ENCODE measurements around the gene LYRM7. TPM values are rescaled to one million over a fixed set of nuclear protein-coding genes. Genes with fewer than 3 reads are reported as not detected.

The LYRM7 gene
- total and polyA plus RNA-seq, 4 experiments from 2014 or later = 7.0 to 18.4 (median 14.1) TPM

DNA sequence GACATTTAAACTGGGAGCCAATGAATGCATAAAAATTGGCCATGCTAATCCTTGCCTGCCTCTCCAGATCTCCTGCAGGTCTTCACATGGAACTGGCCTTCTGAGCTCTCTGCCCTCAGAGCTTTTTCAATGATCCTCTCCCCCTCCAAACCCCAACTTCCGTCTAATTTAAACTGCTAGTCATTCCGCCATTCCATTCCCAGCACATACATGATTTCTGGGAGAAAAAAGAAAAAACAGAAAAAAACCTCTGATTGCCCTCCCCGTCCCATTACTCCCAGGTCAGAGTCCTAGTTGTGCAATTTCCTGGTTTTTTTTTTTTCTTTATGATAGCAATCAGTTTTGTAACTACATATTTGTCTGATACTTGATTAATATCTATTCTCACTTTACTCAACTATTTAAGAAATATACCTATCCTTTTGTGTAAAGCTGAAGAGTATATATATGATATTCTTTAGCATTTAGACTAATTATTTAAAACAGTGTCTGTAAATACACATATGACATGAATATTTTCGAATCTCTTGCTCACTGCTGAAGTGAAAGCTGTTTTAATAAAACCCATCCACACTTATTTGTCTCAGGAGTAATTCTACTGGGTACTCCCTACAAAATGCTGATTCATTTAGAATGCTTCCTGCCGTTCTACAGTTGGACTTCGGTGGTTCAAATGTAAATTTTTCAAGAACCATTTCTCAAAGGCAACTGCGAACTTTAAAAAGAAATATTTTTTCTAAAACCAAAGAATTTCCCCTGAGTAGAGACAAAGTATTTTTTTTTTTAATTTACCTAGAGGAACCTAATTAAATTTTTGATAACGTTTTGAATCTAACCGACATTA, 7.2 kb upstream of the LYRM7 start:
- H3K4me3 Mint-ChIP-seq = peak overlapping the region; percentile 89 to 98 (median 94)
- peak in 3 of 5 donors; percentile 8 to 14 (median 8) for DNase-seq
- Histone ChIP-seq H3K9me3 (ENCODE audit: control insufficient read depth in 1 of 2, low read length in 2 of 2) (no peaks in the 10 kb centered on the region), H3K4me3 (ENCODE audit: low read length in 2 of 2) (peak overlapping the region; percentile 31 to 89), H3K36me3 (ENCODE audit: insufficient read depth, low read length) (peaks cover 33% of the 10 kb centered on the region), H3K27ac (ENCODE audit: low read depth, low read length) (peak overlapping the region; percentile 96), H3K4me1 (ENCODE audit: insufficient read depth, low read length) (peaks cover 53% of the 10 kb centered on the region), H3K27me3 (ENCODE audit: insufficient read depth, low read length) (no peaks in the 10 kb centered on the region)
- H3K27me3 Mint-ChIP-seq = no peaks in the 10 kb centered on the region
- H3K4me1 Mint-ChIP-seq = peaks cover 34 to 81% (median 55%) of the 10 kb centered on the region in 4 donors
- POLR2A ChIA-PET (ENCODE audit: partially characterized antibody) = interaction anchor here (0.6 to 4.2 kb wide), 26 partner anchors 8 to 643 kb away, joined by 3 to 83 read pairs (median 4); partner anchors contain the start of gene CDC42SE2
- H3K9me3 Mint-ChIP-seq = no peaks in the 10 kb centered on the region
- peaks cover 36 to 54% of the 10 kb centered on the region in 2 donors for H3K36me3 Mint-ChIP-seq
- intact Hi-C loops (cut with micrococcal nuclease) = loop anchor here (1.0 to 10.0 kb wide), 7 partner anchors 46 to 471 kb away; partner anchors contain the start of genes CDC42SE2 and RAPGEF6
- CTCF ChIA-PET (ENCODE audit: partially characterized antibody) = interaction anchor here (0.7 to 3.4 kb wide), 15 partner anchors 89 to 260 kb away, joined by 3 to 22 read pairs (median 4); partner anchors contain the start of gene CDC42SE2
- H3K27ac Mint-ChIP-seq = peak overlapping the region; percentile 89 to 98 (median 95)

DNA sequence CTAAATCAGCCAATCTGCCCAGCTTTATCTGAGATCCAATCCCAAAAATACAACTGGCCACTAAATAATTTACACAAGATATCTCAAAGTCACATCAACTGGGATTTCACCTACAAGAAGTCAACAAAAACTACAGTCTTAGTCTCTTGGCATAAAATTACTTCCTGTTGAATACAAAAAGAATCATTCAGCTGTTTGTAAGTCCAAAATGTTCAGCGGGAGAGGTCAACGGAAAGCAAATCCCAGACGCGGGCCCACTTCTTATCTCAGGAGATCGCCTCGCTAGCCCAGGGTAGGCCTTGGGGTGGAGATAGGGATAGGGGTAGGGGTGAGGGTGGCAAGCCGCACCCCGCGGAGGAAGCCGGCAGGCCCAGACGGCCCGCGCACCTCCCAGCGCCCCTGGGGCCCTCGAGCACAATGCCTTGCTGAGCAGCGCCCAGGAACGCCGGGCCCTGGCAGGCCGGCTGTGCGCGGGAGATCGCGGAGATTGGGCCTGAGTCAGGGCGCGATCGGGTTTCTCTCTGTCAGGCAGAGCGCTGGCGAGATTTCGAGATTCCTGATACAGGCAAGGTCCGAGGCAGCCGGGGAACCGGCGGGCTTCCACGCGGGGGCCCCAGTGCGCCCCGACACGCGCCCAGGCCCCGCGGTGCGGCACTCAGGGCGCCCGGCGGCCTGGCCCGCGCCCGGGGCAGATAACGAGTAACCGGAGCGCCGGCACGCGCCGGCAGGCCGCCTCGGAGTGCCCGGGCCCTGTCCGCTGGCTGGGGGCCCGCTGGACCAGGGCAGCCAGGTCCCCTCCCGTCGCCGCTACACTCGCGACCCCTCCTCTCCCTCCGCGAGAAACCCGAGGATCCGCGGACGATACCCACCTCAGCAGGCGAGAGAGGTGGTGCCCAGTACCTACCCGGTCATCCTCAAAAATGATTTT, 6.3 kb upstream of the LYRM7 start:
- Mint-ChIP-seq H3K36me3 (peaks cover 27 to 45% of the 10 kb centered on the region in 2 donors), H3K4me1 (peaks cover 35 to 78% (median 51%) of the 10 kb centered on the region in 4 donors), H3K4me3 (peak overlapping the region; percentile 94 to 98 (median 98)), H3K9me3 (no peaks in the 10 kb centered on the region), H3K27ac (peak overlapping the region; percentile 89 to 99 (median 98)), H3K27me3 (no peaks in the 10 kb centered on the region)
- DNase-seq = peak; percentile 70 to 78 (median 75)
- H3K27ac ChIP-seq (ENCODE audit: low read depth, low read length) = peak overlapping the region; percentile 96
- H3K4me3 ChIP-seq (ENCODE audit: low read length in 2 of 2) = peak overlapping the region; percentile 31 to 89
- H3K4me1 ChIP-seq (ENCODE audit: insufficient read depth, low read length) = peaks cover 51% of the 10 kb centered on the region
- ChIA-PET CTCF (ENCODE audit: partially characterized antibody) (interaction anchor here (0.7 to 3.4 kb wide), 26 partner anchors 72 to 259 kb away, joined by 3 to 22 read pairs (median 4); partner anchors contain the start of gene CDC42SE2), POLR2A (ENCODE audit: partially characterized antibody) (interaction anchor here (0.6 to 4.2 kb wide), 36 partner anchors 9 to 642 kb away, joined by 3 to 83 read pairs (median 6); partner anchors contain the start of gene CDC42SE2)
- peaks cover 24% of the 10 kb centered on the region for H3K36me3 ChIP-seq (ENCODE audit: insufficient read depth, low read length)
- no peaks in the 10 kb centered on the region for H3K27me3 ChIP-seq (ENCODE audit: insufficient read depth, low read length)
- H3K9me3 ChIP-seq (ENCODE audit: control insufficient read depth in 1 of 2, low read length in 2 of 2) = no peaks in the 10 kb centered on the region
- intact Hi-C loops (cut with micrococcal nuclease) = loop anchor here (1.0 to 10.0 kb wide), 8 partner anchors 45 to 470 kb away; partner anchors contain the start of genes CDC42SE2 and RAPGEF6

DNA sequence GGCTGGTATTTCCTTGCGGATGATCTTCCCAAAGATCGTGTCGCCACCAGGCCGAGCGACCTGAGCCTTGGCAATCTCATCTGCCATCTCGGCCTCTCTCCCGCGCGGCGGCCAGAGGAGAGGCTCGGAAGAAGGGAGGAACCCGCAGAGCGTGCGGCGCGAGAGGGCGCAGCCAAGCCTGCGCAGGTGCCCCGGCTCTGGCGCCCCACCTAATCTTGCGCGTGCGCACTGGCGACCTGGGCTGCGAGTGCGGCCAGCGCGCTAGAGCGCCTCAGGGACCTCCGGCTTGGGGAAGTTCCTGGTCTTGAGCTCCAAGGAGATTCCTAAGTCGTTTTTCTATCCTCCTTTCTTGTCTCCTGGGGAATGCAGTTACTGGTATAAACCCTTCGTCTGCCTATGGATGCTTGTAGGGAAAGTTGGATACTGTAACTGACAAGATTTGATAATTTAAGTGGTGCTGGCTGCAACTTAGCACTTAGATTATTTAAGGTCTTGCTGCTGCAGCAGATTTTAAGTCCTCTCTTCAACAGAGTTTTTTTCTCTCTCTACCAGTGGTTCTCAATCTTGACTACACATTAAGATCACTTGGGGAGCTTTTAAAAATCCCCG, 5.5 kb upstream of the LYRM7 start, which contains the start of gene HINT1:
Gene HINT1, minus strand, starts transcription at position 138 of the 609 bp plus-strand sequence. Its CDS starts 51 bp downstream, at position 87.
- peak; percentile 86 to 92 (median 91) for DNase-seq
- ChIA-PET POLR2A (ENCODE audit: partially characterized antibody) (interaction anchor here (0.6 to 4.2 kb wide), 20 partner anchors 8 to 250 kb away, joined by 3 to 83 read pairs (median 4); partner anchors contain the start of gene CDC42SE2), CTCF (ENCODE audit: partially characterized antibody) (interaction anchor here (0.7 to 1.4 kb wide), 22 partner anchors 14 to 254 kb away, joined by 3 to 17 read pairs (median 4); no protein-coding TSS in a partner anchor)
- Mint-ChIP-seq H3K27ac (peak within 1 kb of the TSS; percentile 89 to 99 (median 98)), H3K27me3 (no peaks in the 10 kb centered on the region), H3K4me1 (peaks cover 37 to 78% (median 52%) of the 10 kb centered on the region in 4 donors), H3K9me3 (no peaks in the 10 kb centered on the region), H3K36me3 (peaks cover 22 to 39% of the 10 kb centered on the region in 2 donors), H3K4me3 (peak within 1 kb of the TSS; percentile 94 to 98 (median 98))
- Histone ChIP-seq H3K4me1 (ENCODE audit: insufficient read depth, low read length) (peaks cover 49% of the 10 kb centered on the region), H3K4me3 (ENCODE audit: low read length in 2 of 2) (peak within 1 kb of the TSS; percentile 31 to 89), H3K27me3 (ENCODE audit: insufficient read depth, low read length) (no peaks in the 10 kb centered on the region), H3K27ac (ENCODE audit: low read depth, low read length) (peak within 1 kb of the TSS; percentile 96), H3K9me3 (ENCODE audit: control insufficient read depth in 1 of 2, low read length in 2 of 2) (no peaks in the 10 kb centered on the region), H3K36me3 (ENCODE audit: insufficient read depth, low read length) (peaks cover 18% of the 10 kb centered on the region)
- intact Hi-C loops (cut with micrococcal nuclease) = loop anchor here (1.0 to 10.0 kb wide), 3 partner anchors 88 to 470 kb away; partner anchors contain the start of gene RAPGEF6

DNA sequence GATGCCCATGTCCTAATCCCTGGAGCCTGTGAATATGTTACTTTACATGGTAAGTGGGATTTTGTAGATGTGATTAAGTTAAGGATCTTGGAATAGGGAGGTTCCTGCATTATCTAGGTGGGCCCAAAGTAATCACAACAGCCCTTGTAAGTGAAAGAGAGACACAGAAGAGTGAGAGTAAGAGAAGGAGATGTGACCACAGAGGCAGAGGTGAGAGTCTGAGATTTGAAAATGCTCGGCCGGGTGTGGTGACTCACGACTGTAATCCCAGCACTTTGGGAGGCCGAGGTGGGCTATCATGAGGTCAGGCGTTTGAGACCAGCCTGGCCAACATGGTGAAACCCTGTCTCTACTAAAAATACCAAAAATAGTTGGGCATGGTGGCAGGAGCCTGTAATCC, 3.1 kb upstream of the LYRM7 start:
- peak overlapping the region in 1 of 7 donors; percentile 26 for H3K27ac Mint-ChIP-seq
- peaks cover 5 to 23% of the 10 kb centered on the region in 2 donors for H3K36me3 Mint-ChIP-seq
- Histone ChIP-seq H3K4me1 (ENCODE audit: insufficient read depth, low read length) (peaks cover 41% of the 10 kb centered on the region), H3K27me3 (ENCODE audit: insufficient read depth, low read length) (no peaks in the 10 kb centered on the region), H3K4me3 (ENCODE audit: low read length in 2 of 2) (no peak overlapping the region), H3K36me3 (ENCODE audit: insufficient read depth, low read length) (no peaks in the 10 kb centered on the region), H3K27ac (ENCODE audit: low read depth, low read length) (no peak overlapping the region), H3K9me3 (ENCODE audit: control insufficient read depth in 1 of 2, low read length in 2 of 2) (no peaks in the 10 kb centered on the region)
- ChIA-PET CTCF (ENCODE audit: partially characterized antibody) (interaction anchor here (1.6 kb wide), 1 partner anchor 249 kb away, joined by 3 read pairs; no protein-coding TSS in a partner anchor), POLR2A (ENCODE audit: partially characterized antibody) (interaction anchor here (1.2 to 1.7 kb wide), 3 partner anchors 87 to 98 kb away, joined by 4 read pairs; partner anchors contain the start of gene CDC42SE2)
- H3K4me3 Mint-ChIP-seq = peak overlapping the region in 1 of 8 donors; percentile 63
- no peak for DNase-seq
- intact Hi-C loops (cut with micrococcal nuclease) = loop anchor here (10.0 kb wide), 1 partner anchor 467 kb away; the partner anchor contains the start of gene RAPGEF6
- peaks cover 39 to 80% (median 55%) of the 10 kb centered on the region in 4 donors for H3K4me1 Mint-ChIP-seq
- no peaks in the 10 kb centered on the region for H3K9me3 Mint-ChIP-seq
- no peaks in the 10 kb centered on the region for H3K27me3 Mint-ChIP-seq

DNA sequence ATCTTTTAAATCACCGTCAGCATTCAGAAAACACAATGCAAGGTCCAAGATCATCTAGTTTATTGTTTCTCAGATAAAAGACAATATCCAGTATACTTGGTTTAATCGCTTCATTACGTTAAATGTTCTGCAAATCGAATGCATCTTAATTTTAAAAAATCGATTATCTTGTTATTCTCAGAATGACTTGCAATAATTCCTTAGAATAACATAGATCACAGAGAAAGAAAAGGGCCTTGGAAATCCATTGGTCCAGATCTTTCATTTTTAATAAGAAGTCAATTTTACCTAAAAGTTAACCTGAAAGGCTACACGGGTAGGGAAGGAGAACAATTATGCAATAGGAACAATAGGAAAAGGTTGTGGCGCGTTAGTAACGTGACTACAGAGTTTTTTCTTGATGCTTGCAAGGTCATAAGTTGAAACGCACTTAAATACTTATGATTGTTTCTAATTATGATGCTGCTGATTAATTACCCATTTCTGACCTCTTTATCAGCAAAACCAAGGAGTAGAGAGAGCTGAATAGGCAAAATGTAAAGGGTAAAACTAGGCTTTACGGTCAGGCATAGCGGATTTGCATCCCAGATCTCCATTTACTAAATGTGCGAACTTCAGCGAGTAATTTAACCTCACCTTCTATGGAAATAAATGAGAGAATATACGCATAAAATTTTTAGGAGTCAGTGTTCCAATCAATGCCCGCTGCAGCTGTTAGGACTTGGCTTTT, 769 bp upstream of the LYRM7 start:
- POLR2A ChIA-PET (ENCODE audit: partially characterized antibody) = interaction anchor here (1.0 kb wide), 3 partner anchors 11 to 96 kb away, joined by 3 to 7 read pairs (median 5); no protein-coding TSS in a partner anchor
- Mint-ChIP-seq H3K9me3 (no peaks in the 10 kb centered on the region), H3K36me3 (peaks cover 3 to 12% of the 10 kb centered on the region in 2 donors), H3K4me3 (peak overlapping the region; percentile 95 to 100 (median 98)), H3K27me3 (no peaks in the 10 kb centered on the region), H3K27ac (peak overlapping the region; percentile 91 to 99 (median 97)), H3K4me1 (peaks cover 36 to 76% (median 59%) of the 10 kb centered on the region in 4 donors)
- H3K27ac ChIP-seq (ENCODE audit: low read depth, low read length) = peak overlapping the region; percentile 88
- H3K9me3 ChIP-seq (ENCODE audit: control insufficient read depth in 1 of 2, low read length in 2 of 2) = no peaks in the 10 kb centered on the region
- no peaks in the 10 kb centered on the region for H3K27me3 ChIP-seq (ENCODE audit: insufficient read depth, low read length)
- no peaks in the 10 kb centered on the region for H3K36me3 ChIP-seq (ENCODE audit: insufficient read depth, low read length)
- intact Hi-C loops (cut with micrococcal nuclease) = loop anchor here (1.0 to 10.0 kb wide), 5 partner anchors 39 to 465 kb away; partner anchors contain the start of gene RAPGEF6
- DNase-seq = no peak
- H3K4me3 ChIP-seq (ENCODE audit: low read length in 2 of 2) = peak overlapping the region; percentile 67 to 69
- CTCF ChIA-PET (ENCODE audit: partially characterized antibody) = no interaction called here
- peaks cover 37% of the 10 kb centered on the region for H3K4me1 ChIP-seq (ENCODE audit: insufficient read depth, low read length)
